Measurements from ENCODE around the gene APBB1. TPM values are rescaled to one million over a fixed set of nuclear protein-coding genes. Genes with fewer than 3 reads are reported as not detected.

Gene APBB1
- total and polyA plus RNA-seq, 9 of the 15 experiments (the other 6 are each of a cell fraction or from before 2014, with no cell fraction given) = 0.04 to 0.73 (median 0.40) TPM

DNA sequence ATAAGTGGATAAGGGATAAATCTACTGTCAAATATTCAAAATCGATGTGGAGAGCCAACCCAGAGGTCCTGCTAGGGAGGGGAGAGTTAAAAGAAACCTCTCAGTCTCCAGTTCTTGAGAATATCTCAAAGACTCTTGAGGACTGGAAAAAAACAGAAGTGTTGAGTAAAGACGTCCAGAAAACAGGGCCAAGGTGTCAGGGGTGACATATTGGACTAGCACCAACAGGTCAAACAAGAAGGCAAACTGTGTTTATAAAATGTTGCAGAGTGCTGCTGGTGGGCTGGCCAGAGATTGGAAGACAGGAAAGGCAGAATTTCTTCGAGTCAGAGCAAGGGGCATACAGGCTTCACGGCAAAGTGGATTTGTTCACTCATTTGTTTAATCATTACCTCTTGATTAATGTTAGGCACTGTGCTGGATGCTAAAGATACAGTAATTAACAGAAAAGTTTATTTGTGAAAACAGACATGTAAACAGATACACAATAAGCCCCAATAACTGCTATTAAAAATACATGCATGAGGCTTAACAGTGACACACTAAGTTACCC is 62.3 kb downstream of the APBB1 start:
- intact Hi-C loops (cut with micrococcal nuclease) = no loop called here
- no TSS peak for BruUV-seq (replicated peaks)
- 6% methylated on average over 4 of the region's 4 CpGs for WGBS (ENCODE audit: insufficient coverage, low coverage, missing lambda C conversion rate)
- Histone ChIP-seq H3K27me3 (ENCODE audit: control insufficient read depth in 2 of 2, insufficient read depth in 2 of 2, low read length in 2 of 2) (peaks cover 0 to 5% of the 10 kb centered on the region in 2 experiments; a peak in 3 of 5 replicates), H3K4me2 (ENCODE audit: insufficient read depth, low read length) (no peak overlapping the region), H3K4me1 (replicated peaks in 1 of 2; ENCODE audit: control insufficient read depth in 2 of 2, insufficient read depth in 2 of 2, low read length in 2 of 2) (peaks cover 0 to 5% of the 10 kb centered on the region in 2 experiments; a peak in 2 of 5 replicates), H3K9me3 (replicated peaks; ENCODE audit: control insufficient read depth, insufficient read depth, low read depth, low read length) (no peaks in the 10 kb centered on the region), H3K79me2 (ENCODE audit: control insufficient read depth, insufficient read depth, low read length) (no peaks in the 10 kb centered on the region), H3K4me3 (no peak overlapping the region), H3K9me1 (ENCODE audit: control insufficient read depth, insufficient read depth, low read length) (no peaks in the 10 kb centered on the region), H3K36me3 (ENCODE audit: control insufficient read depth, insufficient read depth, low read length) (no peaks in the 10 kb centered on the region), H3K9ac (ENCODE audit: insufficient read depth in 1 of 2, low read depth in 2 of 2, low read length in 2 of 2) (no peak overlapping the region), H2AFZ (ENCODE audit: low read depth, low read length) (peak overlapping the region; percentile 69), H3K27ac (ENCODE audit: extremely low read depth, low read depth, low read length) (no peak overlapping the region), H4K20me1 (replicated peaks; ENCODE audit: control insufficient read depth, insufficient read depth, low read length) (0 out of 2 replicates have a peak, but pooled peaks cover 3% of the 10 kb centered on the region)
- DNase-seq (ENCODE audit: extremely low read depth in 1 of 4, low spot score in 3 of 4) (no peak), FAIRE-seq (no peak), ATAC-seq (no peak)
- CTCF ChIA-PET (ENCODE audit: low intra/inter-chr PET ratio) = no interaction called here
- TF ChIP-seq ZNF384 (IDR thresholded peaks at IDR 0.05; ENCODE audit: low read depth, low read length) (no peak), FOXA1 (IDR thresholded peaks at IDR 0.05; ENCODE audit: borderline replicate concordance) (no peak), ZNF274 (IDR thresholded peaks at IDR 0.05; ENCODE audit: borderline replicate concordance, low read depth, low read length) (no peak), PHF8 (IDR thresholded peaks at IDR 0.05; ENCODE audit: borderline replicate concordance, low read length) (no peak), GTF2E2 (tag; IDR thresholded peaks at IDR 0.05) (no peak), MAFG (tag; conservative IDR thresholded peaks at IDR 0.05) (no peak), MAFK (IDR thresholded peaks at IDR 0.05; ENCODE audit: low read length) (no peak), ZNF75A (CRISPR knock-in tag; IDR thresholded peaks at IDR 0.05) (no peak)
- TF ChIP-seq, protein P1, sequence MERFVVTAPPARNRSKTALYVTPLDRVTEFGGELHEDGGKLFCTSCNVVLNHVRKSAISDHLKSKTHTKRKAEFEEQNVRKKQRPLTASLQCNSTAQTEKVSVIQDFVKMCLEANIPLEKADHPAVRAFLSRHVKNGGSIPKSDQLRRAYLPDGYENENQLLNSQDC (CRISPR knock-in tag; IDR thresholded peaks at IDR 0.05) = no peak
- in situ Hi-C loops (cut with MboI) = no loop called here
- POLR2A ChIA-PET = interaction anchor here (0.6 kb wide), 1 partner anchor 851 kb away, joined by 3 read pairs; no protein-coding TSS in a partner anchor

Measured in K562 (cell line).